Endodermal cell (in vitro differentiated cells): ENCODE results near the gene WT1. TPM values are rescaled to one million over a fixed set of nuclear protein-coding genes. Genes with fewer than 3 reads are reported as not detected.

Experiments used
- DNase-seq: peaks from one replicate; pipeline ENCODE4 v3.0.0-alpha.2; 2017
- H3K27ac ChIP-seq: 2 replicates; pipeline ENCODE4 v1.5.1; 2013; ENCODE audit warnings: mild to moderate bottlenecking, low read depth, low read length, moderate library complexity
- H3K27me3 ChIP-seq: 2 replicates; pipeline ENCODE4 v1.6.1; 2013; ENCODE audit warnings: mild to moderate bottlenecking, low read length, moderate library complexity; ENCODE audit not compliant: insufficient read depth, control insufficient read depth, poor library complexity, severe bottlenecking
- H3K36me3 ChIP-seq: 2 replicates; pipeline ENCODE4 v1.7.0; 2013; ENCODE audit warnings: mild to moderate bottlenecking, low read length, moderate library complexity; ENCODE audit not compliant: control insufficient read depth, insufficient read depth
- H3K4me1 ChIP-seq: one replicate; pipeline ENCODE4 v1.7.0; 2013; ENCODE audit warnings: low read length; ENCODE audit not compliant: control insufficient read depth, insufficient read depth
- H3K4me3 ChIP-seq: 2 replicates; pipeline ENCODE4 v1.5.1; 2013; ENCODE audit warnings: mild to moderate bottlenecking, low read length, moderate library complexity
- H3K9ac ChIP-seq: 2 replicates; pipeline ENCODE4 v1.6.1; 2013; ENCODE audit warnings: mild to moderate bottlenecking, low read length, moderate library complexity; ENCODE audit not compliant: poor library complexity, severe bottlenecking; ENCODE audit errors: extremely low read depth
- H3K9me3 ChIP-seq: 2 replicates; pipeline ENCODE4 v1.6.1; 2013; ENCODE audit warnings: mild to moderate bottlenecking, low read length, moderate library complexity; ENCODE audit not compliant: control insufficient read depth
- H3K27ac Mint-ChIP-seq: 2 replicates; pipeline ENCODE4 v1.8.0; 2020; ENCODE audit warnings: mixed read lengths
- H3K27me3 Mint-ChIP-seq: 2 replicates; pipeline ENCODE4 v1.8.0; 2021; ENCODE audit warnings: mild to moderate bottlenecking, mixed read lengths; ENCODE audit not compliant: insufficient read depth
- H3K36me3 Mint-ChIP-seq: 2 replicates; pipeline ENCODE4 v1.8.0; 2020; ENCODE audit warnings: low read depth, mixed read lengths
- H3K4me1 Mint-ChIP-seq: 2 replicates; pipeline ENCODE4 v1.8.0; 2020; ENCODE audit warnings: mixed read lengths
- H3K4me3 Mint-ChIP-seq: 2 replicates; pipeline ENCODE4 v1.8.0; 2020; ENCODE audit warnings: mild to moderate bottlenecking, moderate library complexity, mixed read lengths
- H3K9me3 Mint-ChIP-seq: 2 replicates; pipeline ENCODE4 v1.8.0; 2020; ENCODE audit warnings: mild to moderate bottlenecking, mixed read lengths
- CTCF ChIP-seq: fragments of 200-600 bp; sonication (generic); conservative IDR thresholded peaks from 2 replicates; pipeline ENCODE4 v1.5.0; 2021; ENCODE audit warnings: antibody characterized with exemption, mild to moderate bottlenecking
- WGBS, 2 experiments: methylation state at CpG; one replicate each; pipeline versions ENCODE4 v1.1.5 to v1.1.7; 2013; ENCODE audit warnings: missing lambda C conversion rate in 2 of 2, mixed read lengths in 1 of 2; ENCODE audit not compliant: insufficient coverage in 1 of 2, insufficient read length in 1 of 2; 5-methylcytosine and 5-hydroxymethylcytosine counted together
- total RNA-seq, 2 donors: library from RNA; stranded (reverse); fragmentation: NEBNext Ultra II Directional in 1 of 2; extraction: Animal tissue kit (Norgen Biotek cat#: 25700) in 1 of 2; gene quantifications; 2 replicates in 1 of 2; 3 replicates in 1 of 2; pipeline ENCODE4 v1.2.1, GENCODE V29; 2021

WT1 gene
- total RNA-seq, 2 donors from 2014 or later, result 0.51 TPM; not detected in 1

- H3K9me3 ChIP-seq, result peaks cover 7% of the 10 kb centered on the region
- H3K36me3 ChIP-seq, result no peaks in the 10 kb centered on the region
- H3K4me1 ChIP-seq, result peaks cover 6% of the 10 kb centered on the region
- Mint-ChIP-seq H3K27me3 (peaks cover 98% of the 10 kb centered on the region), H3K27ac (no peak overlapping the region), H3K9me3 (no peaks in the 10 kb centered on the region), H3K4me1 (peaks cover 31% of the 10 kb centered on the region), H3K36me3 (no peaks in the 10 kb centered on the region), H3K4me3 (peak overlapping the region; percentile 38)
- H3K4me3 ChIP-seq, result no peak overlapping the region
- DNase-seq, result peak; percentile 85
- WGBS, 2 experiments, result 2% methylated on average over 12 to 77 of the region's 77 CpGs
- peak; percentile 53 for TF ChIP-seq CTCF
- H3K9ac ChIP-seq, result no peak overlapping the region
- no peak overlapping the region for H3K27ac ChIP-seq
- peaks cover 98% of the 10 kb centered on the region for H3K27me3 ChIP-seq
Observed at GRCh38 chr11:32434356-32435151, 785 bp downstream of the WT1 start.

GRCh38 chr11:32433914-32434355, 1.4 kb downstream of the WT1 start:
- H3K36me3 ChIP-seq, result no peaks in the 10 kb centered on the region
- H3K9ac ChIP-seq, result no peak overlapping the region
- 9 to 16% methylated on average over 12 to 25 of the region's 25 CpGs for WGBS, 2 experiments
- H3K9me3 Mint-ChIP-seq, result no peaks in the 10 kb centered on the region
- DNase-seq, result peak; percentile 50
- peaks cover 29% of the 10 kb centered on the region for H3K4me1 Mint-ChIP-seq
- peaks cover 98% of the 10 kb centered on the region for H3K27me3 ChIP-seq
- H3K36me3 Mint-ChIP-seq, result no peaks in the 10 kb centered on the region
- H3K27ac ChIP-seq, result no peak overlapping the region
- H3K27ac Mint-ChIP-seq, result no peak overlapping the region
- peaks cover 98% of the 10 kb centered on the region for H3K27me3 Mint-ChIP-seq
- peaks cover 6% of the 10 kb centered on the region for H3K4me1 ChIP-seq
- H3K4me3 Mint-ChIP-seq, result peak overlapping the region; percentile 38
- H3K9me3 ChIP-seq, result peaks cover 7% of the 10 kb centered on the region
- H3K4me3 ChIP-seq, result no peak overlapping the region
- no peak for TF ChIP-seq CTCF

- H3K36me3 Mint-ChIP-seq, result no peaks in the 10 kb centered on the region
- no peaks in the 10 kb centered on the region for H3K9me3 Mint-ChIP-seq
- Histone ChIP-seq H3K9ac (no peak overlapping the region), H3K4me3 (no peak overlapping the region), H3K4me1 (peaks cover 6% of the 10 kb centered on the region), H3K27ac (no peak overlapping the region), H3K9me3 (peaks cover 4% of the 10 kb centered on the region), H3K36me3 (no peaks in the 10 kb centered on the region), H3K27me3 (peaks cover 98% of the 10 kb centered on the region)
- no peak for TF ChIP-seq CTCF
- H3K27me3 Mint-ChIP-seq, result peaks cover 98% of the 10 kb centered on the region
- 7 to 13% methylated on average over 21 to 46 of the region's 46 CpGs for WGBS, 2 experiments
- H3K27ac Mint-ChIP-seq, result no peak overlapping the region
- DNase-seq, result peak; percentile 58
- peaks cover 29% of the 10 kb centered on the region for H3K4me1 Mint-ChIP-seq
- peak overlapping the region; percentile 13 for H3K4me3 Mint-ChIP-seq
Observed at GRCh38 chr11:32433101-32433913, 2.0 kb downstream of the WT1 start.
